ENCODE results near the gene FGGY. TPM values are rescaled to one million over a fixed set of nuclear protein-coding genes. Genes with fewer than 3 reads are reported as not detected.

The FGGY gene
- total RNA-seq, 1 experiment from 2014 or later, result 6.4 TPM

GRCh38 chr1:59688976-59689375, 392.1 kb downstream of the FGGY start:
- Histone ChIP-seq H3K4me3 (ENCODE audit: low read depth, low read length) (no peak overlapping the region), H3K4me1 (no peaks in the 10 kb centered on the region), H3K9me3 (no peaks in the 10 kb centered on the region), H3K27me3 (replicated peaks; ENCODE audit: control insufficient read depth, insufficient read depth, low read length) (no peaks in the 10 kb centered on the region), H3K36me3 (ENCODE audit: control insufficient read depth, insufficient read depth, low read length) (no peaks in the 10 kb centered on the region)
- peaks cover 9% of the 10 kb centered on the region for H3K9me3 Mint-ChIP-seq (ENCODE audit: unreplicated experiment)
- ChIA-PET POLR2A (no interaction called here), CTCF (no interaction called here)
- TF ChIP-seq CTCF (IDR thresholded peaks at IDR 0.05; ENCODE audit: insufficient read depth in 1 of 2, low read depth in 1 of 2, low read length in 1 of 2, severe bottlenecking in 1 of 2, unreplicated experiment in 1 of 2), result no peak
- no peaks in the 10 kb centered on the region for H3K27me3 Mint-ChIP-seq (ENCODE audit: insufficient read depth, unreplicated experiment)
- no peaks in the 10 kb centered on the region for H3K36me3 Mint-ChIP-seq (ENCODE audit: insufficient read depth, unreplicated experiment)
- intact Hi-C loops (cut with micrococcal nuclease; ENCODE audit: unreplicated experiment), result no loop called here
- no TSS peak for BruUV-seq (replicated peaks)
- DNase-seq, result no peak
- no peak overlapping the region for H3K27ac Mint-ChIP-seq (ENCODE audit: unreplicated experiment)
- no peaks in the 10 kb centered on the region for H3K4me1 Mint-ChIP-seq (ENCODE audit: low read depth, unreplicated experiment)
- H3K4me3 Mint-ChIP-seq (ENCODE audit: unreplicated experiment), result no peak overlapping the region

- H3K27me3 Mint-ChIP-seq (ENCODE audit: insufficient read depth, unreplicated experiment), result no peaks in the 10 kb centered on the region
- no peaks in the 10 kb centered on the region for H3K4me1 Mint-ChIP-seq (ENCODE audit: low read depth, unreplicated experiment)
- H3K9me3 Mint-ChIP-seq (ENCODE audit: unreplicated experiment), result peaks cover 9% of the 10 kb centered on the region
- CTCF ChIA-PET, result no interaction called here
- no peak for DNase-seq
- Histone ChIP-seq H3K4me1 (no peaks in the 10 kb centered on the region), H3K9me3 (no peaks in the 10 kb centered on the region), H3K4me3 (ENCODE audit: low read depth, low read length) (no peak overlapping the region), H3K27me3 (replicated peaks; ENCODE audit: control insufficient read depth, insufficient read depth, low read length) (no peaks in the 10 kb centered on the region), H3K36me3 (ENCODE audit: control insufficient read depth, insufficient read depth, low read length) (no peaks in the 10 kb centered on the region)
- no peaks in the 10 kb centered on the region for H3K36me3 Mint-ChIP-seq (ENCODE audit: insufficient read depth, unreplicated experiment)
- no peak overlapping the region for H3K27ac Mint-ChIP-seq (ENCODE audit: unreplicated experiment)
- POLR2A ChIA-PET, result no interaction called here
- intact Hi-C loops (cut with micrococcal nuclease; ENCODE audit: unreplicated experiment), result no loop called here
- TF ChIP-seq CTCF (IDR thresholded peaks at IDR 0.05; ENCODE audit: insufficient read depth in 1 of 2, low read depth in 1 of 2, low read length in 1 of 2, severe bottlenecking in 1 of 2, unreplicated experiment in 1 of 2), result no peak
- H3K4me3 Mint-ChIP-seq (ENCODE audit: unreplicated experiment), result no peak overlapping the region
- BruUV-seq (replicated peaks), result no TSS peak
Measured at GRCh38 chr1:59689730-59690129, 392.8 kb downstream of the FGGY start.

GRCh38 chr1:59690171-59690930, 393.5 kb downstream of the FGGY start:
- no peak for TF ChIP-seq CTCF (IDR thresholded peaks at IDR 0.05; ENCODE audit: insufficient read depth in 1 of 2, low read depth in 1 of 2, low read length in 1 of 2, severe bottlenecking in 1 of 2, unreplicated experiment in 1 of 2)
- H3K36me3 Mint-ChIP-seq (ENCODE audit: insufficient read depth, unreplicated experiment), result no peaks in the 10 kb centered on the region
- intact Hi-C loops (cut with micrococcal nuclease; ENCODE audit: unreplicated experiment), result no loop called here
- ChIA-PET CTCF (no interaction called here), POLR2A (no interaction called here)
- no TSS peak for BruUV-seq (replicated peaks)
- peaks cover 9% of the 10 kb centered on the region for H3K9me3 Mint-ChIP-seq (ENCODE audit: unreplicated experiment)
- no peak overlapping the region for H3K27ac Mint-ChIP-seq (ENCODE audit: unreplicated experiment)
- H3K4me3 Mint-ChIP-seq (ENCODE audit: unreplicated experiment), result no peak overlapping the region
- H3K27me3 Mint-ChIP-seq (ENCODE audit: insufficient read depth, unreplicated experiment), result no peaks in the 10 kb centered on the region
- Histone ChIP-seq H3K9me3 (no peaks in the 10 kb centered on the region), H3K36me3 (ENCODE audit: control insufficient read depth, insufficient read depth, low read length) (no peaks in the 10 kb centered on the region), H3K4me1 (no peaks in the 10 kb centered on the region), H3K27me3 (replicated peaks; ENCODE audit: control insufficient read depth, insufficient read depth, low read length) (no peaks in the 10 kb centered on the region), H3K4me3 (ENCODE audit: low read depth, low read length) (no peak overlapping the region)
- no peak for DNase-seq
- H3K4me1 Mint-ChIP-seq (ENCODE audit: low read depth, unreplicated experiment), result no peaks in the 10 kb centered on the region

Measured in Caco-2 (cell line).